ENCODE results near the gene TMC1.
"Not testable (repeated sequence)": the region's sequence is repeated elsewhere in the genome, so short reads cannot be mapped to it uniquely, and the experiment has no call there.

Gene TMC1

GRCh38 chr9:72526901-72527800 lies 5.7 kb downstream of the TMC1 start:
- peak; percentile 46 for DNase-seq

DNA sequence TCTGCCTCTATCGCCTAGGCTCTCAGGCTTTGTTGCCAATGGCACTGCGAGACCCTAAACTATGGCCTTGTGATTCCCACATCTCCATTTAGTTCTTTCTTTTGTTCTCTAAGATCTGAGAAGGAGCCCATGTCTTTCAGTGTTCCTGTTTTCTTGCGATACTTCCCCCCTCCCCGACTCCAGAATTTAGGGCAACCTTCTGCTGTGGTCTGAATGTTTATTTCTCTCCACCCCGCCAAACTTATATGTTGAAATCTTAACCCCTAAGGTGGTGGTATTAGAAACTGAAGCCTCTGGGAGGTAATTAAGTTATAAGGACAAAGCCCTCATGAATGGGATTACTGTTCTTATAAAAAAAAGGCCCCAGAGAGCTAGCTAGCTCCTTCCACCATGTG lies 6.4 kb downstream of the TMC1 start:
- no peak for DNase-seq

DNA sequence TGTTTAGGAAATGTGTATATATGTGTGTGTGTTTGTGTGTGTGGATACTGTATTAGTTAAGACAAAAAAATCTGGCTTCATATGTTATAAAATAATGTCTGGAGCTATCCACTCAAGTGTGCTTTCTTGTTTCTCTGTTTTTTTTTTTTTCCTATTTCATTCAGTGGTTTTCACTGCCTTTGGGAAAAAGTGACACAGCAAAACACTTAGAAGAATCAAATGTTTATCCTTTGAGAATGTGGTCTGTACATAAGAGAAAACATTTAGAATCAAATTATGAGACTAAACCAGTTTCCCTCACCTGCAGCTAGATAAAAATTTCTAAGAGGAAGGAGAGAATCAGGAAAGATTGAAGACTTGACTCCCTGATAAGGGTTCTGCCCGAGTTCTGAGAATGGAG lies 8.1 kb downstream of the TMC1 start:
- DNase-seq: no peak

DNA sequence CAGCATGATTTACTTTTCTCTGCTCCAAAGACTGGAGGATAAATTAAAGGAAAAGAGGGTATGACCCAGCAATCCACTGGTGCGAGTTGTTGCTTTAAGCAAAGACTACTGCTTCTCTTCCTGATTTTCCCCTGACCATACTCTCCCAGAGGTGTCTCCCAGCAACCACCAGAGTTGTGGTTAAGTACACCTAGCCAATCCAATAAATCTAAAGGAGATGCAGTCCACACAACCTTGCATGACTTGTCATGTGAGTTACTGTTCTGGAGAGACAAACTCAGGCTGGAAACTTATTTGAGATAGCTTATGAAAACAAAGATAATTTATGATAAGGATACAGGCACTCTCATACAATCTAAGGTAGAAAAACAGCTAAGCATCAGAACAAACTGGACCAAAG lies 11.9 kb downstream of the TMC1 start:
- DNase-seq: no peak

DNA sequence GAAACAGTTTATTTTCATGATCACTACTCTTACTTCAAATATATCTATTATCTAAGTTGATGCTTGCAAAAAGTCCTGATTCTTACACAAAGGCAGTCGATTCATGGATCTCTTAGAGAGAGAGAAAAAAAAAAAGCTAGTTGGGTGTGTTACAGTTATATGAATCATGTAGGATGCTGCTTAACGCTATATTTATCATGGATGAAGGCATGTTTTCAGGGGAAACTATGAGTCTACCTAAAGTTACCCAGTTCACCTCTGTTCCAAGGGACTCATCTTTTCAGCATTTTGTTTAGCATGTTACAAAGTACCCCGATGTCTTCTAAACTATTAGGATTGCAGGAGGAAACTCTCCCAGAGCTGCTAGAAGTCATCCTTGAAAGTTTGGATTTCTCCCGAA lies 13.5 kb downstream of the TMC1 start:
- DNase-seq: no peak

DNA sequence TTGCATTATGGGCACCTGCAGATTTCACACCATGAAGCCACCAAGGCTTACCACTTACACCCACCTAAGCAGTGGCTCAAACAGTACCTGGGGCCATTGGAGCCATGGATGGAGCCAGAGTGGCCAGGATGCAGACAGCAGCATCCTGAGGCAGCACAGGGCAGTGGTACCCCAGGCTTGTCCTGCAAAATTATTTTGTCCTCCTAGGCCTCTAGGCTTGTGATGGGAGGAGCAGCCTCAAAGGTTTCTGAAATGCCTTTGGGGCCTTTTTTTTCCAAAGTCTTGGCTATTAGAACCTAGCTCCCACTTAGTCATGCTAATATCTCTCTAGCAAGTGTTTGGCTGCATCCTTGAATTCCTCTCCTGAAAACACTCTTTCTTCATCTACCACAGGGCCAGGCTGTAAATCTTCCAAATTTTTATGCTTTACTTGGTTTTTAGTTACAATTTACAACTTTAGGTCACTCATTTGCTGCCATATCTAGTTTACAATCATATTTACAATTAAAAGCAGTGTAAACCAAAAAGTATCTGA lies 15.7 kb downstream of the TMC1 start:
- DNase-seq: no peak

GRCh38 chr9:72537671-72538070 lies 16.3 kb downstream of the TMC1 start:
- DNase-seq: no peak

- no peak for DNase-seq
Measured at GRCh38 chr9:72538921-72539702, 17.7 kb downstream of the TMC1 start.

DNA sequence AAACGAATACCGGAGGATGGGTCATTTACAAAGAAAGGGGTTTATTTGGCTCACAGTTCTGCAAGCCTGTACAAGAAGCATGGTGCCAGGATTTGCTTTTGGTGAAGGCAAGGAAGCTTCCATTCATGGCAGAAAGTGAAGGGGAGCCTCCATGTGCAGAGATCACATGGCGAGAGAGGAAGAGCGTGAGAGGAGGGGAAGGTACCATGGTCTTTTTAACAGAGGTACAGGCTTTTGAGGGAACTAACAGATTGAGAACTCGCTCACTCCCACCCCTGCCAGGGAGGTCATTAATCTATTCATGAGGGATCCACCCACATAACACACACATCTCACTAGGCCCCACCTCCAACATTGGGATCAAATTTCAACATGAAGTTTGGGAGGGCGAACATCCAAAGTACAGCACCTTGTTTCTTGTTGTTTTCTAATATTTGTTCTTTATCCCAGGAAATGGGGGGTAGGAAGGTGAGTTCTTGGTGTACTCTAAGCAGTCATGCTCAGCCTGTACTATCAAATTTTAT lies 18.5 kb downstream of the TMC1 start:
- DNase-seq: no peak

DNA sequence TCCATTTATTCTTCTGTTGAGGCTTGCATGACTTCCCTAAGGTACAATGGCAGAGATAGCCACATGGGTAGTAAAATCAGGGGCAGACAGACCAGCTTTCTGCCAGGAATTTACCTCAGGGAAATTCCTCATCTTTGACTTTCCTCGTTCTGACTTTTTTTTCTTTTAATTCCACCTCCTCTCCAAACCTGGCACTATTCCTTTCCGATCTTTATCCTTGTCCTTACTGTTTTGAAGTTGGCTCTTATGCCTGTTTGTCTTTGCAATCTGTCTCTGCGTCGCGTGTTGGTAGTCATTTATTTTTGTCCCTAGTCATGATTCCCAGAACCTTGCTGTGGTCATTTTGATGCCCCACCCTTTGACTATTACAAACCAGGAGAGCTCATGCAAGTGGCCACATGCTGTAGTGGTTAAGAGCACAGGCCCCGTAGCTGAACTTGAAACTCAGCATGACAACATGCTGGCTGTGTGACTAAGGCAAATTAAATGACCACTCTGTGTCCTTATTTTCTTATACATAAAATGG lies 19.0 kb downstream of the TMC1 start:
- no peak for DNase-seq

DNA sequence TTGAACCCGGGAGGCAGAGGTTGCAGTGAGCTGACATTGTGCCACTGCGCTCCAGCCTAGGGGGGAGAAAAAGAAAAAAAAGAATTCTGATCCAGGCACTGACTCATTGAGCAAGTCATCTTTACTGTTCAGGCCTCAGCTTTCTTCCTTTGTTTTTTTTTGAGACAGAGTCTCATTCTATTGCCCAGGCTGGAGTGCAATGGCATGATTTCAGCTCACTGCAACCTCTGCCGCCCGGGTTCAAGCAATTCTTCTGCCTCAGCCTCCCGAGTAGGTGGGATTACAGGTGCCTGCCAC lies 21.1 kb downstream of the TMC1 start:
- DNase-seq: not testable (repeated sequence)

GRCh38 chr9:72542917-72543316 lies 21.5 kb downstream of the TMC1 start:
- DNase-seq: no peak

- DNase-seq: no peak
Measured at GRCh38 chr9:72551306-72551705, 29.9 kb downstream of the TMC1 start.

DNA sequence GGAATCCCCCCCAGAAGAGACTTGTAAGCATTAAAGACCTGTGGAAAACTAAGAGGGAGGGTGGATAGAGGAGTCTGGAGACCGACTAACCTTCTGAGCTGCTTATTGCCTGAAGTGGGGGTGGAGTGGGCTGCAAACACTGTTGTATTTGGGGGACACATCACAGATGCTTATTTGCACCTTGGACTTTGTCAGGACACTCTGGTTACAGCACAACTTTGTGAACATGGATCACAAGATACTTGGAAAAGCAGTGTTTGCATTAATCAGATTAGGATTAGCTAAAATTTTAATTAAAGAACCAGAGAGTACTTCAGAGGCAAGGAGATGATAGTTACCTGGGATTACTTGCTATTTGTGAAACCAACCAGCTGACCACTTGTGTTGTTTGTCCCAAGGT lies 30.9 kb downstream of the TMC1 start:
- DNase-seq: no peak

GRCh38 chr9:72554221-72554641 lies 32.8 kb downstream of the TMC1 start:
- no peak for DNase-seq

GRCh38 chr9:72557549-72557948 lies 36.1 kb downstream of the TMC1 start:
- no peak for DNase-seq

DNA sequence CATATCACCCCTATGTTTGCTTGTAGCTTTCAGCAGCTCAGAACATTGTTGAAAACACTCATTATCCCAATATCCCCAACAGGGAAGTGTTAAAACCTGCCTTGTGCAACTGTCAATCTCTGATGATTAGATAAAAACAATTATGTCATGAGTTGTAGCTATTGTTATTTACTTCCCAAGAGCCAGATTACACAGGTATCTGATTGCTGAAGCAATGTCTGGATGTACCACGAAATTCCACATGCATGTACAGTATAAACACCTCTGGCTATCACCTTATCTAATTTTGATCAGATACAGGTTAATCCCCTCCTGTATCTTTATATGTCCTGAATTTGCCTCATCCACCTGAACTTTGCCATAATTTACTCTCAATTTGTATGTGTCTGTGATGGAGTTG lies 38.7 kb downstream of the TMC1 start:
- no peak for DNase-seq

- no peak for DNase-seq
Measured at GRCh38 chr9:72563806-72564205, 42.4 kb downstream of the TMC1 start.

GRCh38 chr9:72564479-72565281 lies 43.3 kb downstream of the TMC1 start:
- DNase-seq: no peak

DNA sequence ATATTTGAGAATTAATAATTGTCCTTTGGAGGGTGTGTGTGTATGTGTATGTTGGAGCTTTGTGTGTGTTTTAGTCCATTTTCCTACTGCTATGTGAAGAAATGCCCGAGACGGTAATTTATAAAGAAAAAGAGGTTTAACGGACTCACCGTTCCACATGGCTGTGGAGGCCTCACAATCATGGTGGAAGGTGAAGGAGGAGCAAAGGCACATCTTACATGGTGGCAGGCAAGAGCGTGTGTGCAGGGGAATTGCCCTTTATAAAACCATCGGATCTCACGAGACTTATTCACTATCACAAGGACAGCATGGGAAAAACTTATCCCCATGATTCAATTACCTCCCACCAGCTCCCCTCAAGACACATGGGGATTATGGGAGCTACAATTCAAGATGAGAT lies 44.1 kb downstream of the TMC1 start:
- no peak for DNase-seq

- no peak for DNase-seq
Measured at GRCh38 chr9:72574156-72574810, 52.9 kb downstream of the TMC1 start.

- no peak for DNase-seq
Measured at GRCh38 chr9:72575666-72576065, 54.3 kb downstream of the TMC1 start.
